HepG2 (cell line): Measurements from ENCODE around the gene DHRS13. TPM values are rescaled to one million over a fixed set of nuclear protein-coding genes. Genes with fewer than 3 reads are reported as not detected.

Experiments
- CREBL2 ChIP-seq: sonication (generic); formaldehyde crosslinking; IDR thresholded peaks from 2 replicates; pipeline ENCODE4 v1.8.1; 2023; ENCODE audit warnings: missing genetic modification reagents, mild to moderate bottlenecking, borderline replicate concordance
- HOXA3 ChIP-seq: sonication (generic); formaldehyde crosslinking; IDR thresholded peaks from 2 replicates; pipeline ENCODE4 v1.5.0; 2020; ENCODE audit warnings: missing genetic modification reagents
- HOXA5 ChIP-seq: sonication (generic); formaldehyde crosslinking; IDR thresholded peaks from 2 replicates; pipeline ENCODE4 v1.4.0; 2020; ENCODE audit warnings: missing genetic modification reagents
- KDM2A ChIP-seq: sonication (generic); formaldehyde crosslinking; IDR thresholded peaks from 2 replicates; pipeline ENCODE4 v1.4.0; 2020; ENCODE audit warnings: low read depth, missing genetic modification reagents, borderline replicate concordance
- KDM5A ChIP-seq: fragments of 200-600 bp; sonication (generic); IDR thresholded peaks from 2 replicates; pipeline ENCODE4 v1.7.0; 2018; ENCODE audit warnings: antibody characterized with exemption, mild to moderate bottlenecking, low read length, borderline replicate concordance
- KLF6 ChIP-seq: IDR thresholded peaks from 2 replicates; pipeline ENCODE4 v1.8.0; 2016; ENCODE audit warnings: missing biosample characterization, missing genetic modification reagents
- MXD1 ChIP-seq: sonication (generic); formaldehyde crosslinking; IDR thresholded peaks from 2 replicates; pipeline ENCODE4 v1.4.0; 2020; ENCODE audit warnings: mild to moderate bottlenecking, missing genetic modification reagents
- PCBP1 ChIP-seq: fragments of 200-400 bp; formaldehyde crosslinking; IDR thresholded peaks from 2 replicates; pipeline ENCODE4 v1.6.1; 2017; ENCODE audit warnings: mild to moderate bottlenecking, low read depth, low read length, borderline replicate concordance
- POLR2G ChIP-seq: fragments of 200-400 bp; formaldehyde crosslinking; IDR thresholded peaks from 2 replicates; pipeline ENCODE4 v1.6.1; 2018; ENCODE audit warnings: mild to moderate bottlenecking, low read depth, low read length, moderate library complexity
- SP2 ChIP-seq: sonication (generic); formaldehyde crosslinking; IDR thresholded peaks from 2 replicates; pipeline ENCODE4 v1.5.1; 2020; ENCODE audit warnings: mild to moderate bottlenecking, missing genetic modification reagents
- UBTF ChIP-seq: sonication (generic); formaldehyde crosslinking; IDR thresholded peaks from 2 replicates; pipeline ENCODE4 v1.4.0; 2020; ENCODE audit warnings: mild to moderate bottlenecking, missing genetic modification reagents
- WIZ ChIP-seq: sonication (generic); formaldehyde crosslinking; IDR thresholded peaks from 2 replicates; pipeline ENCODE4 v1.5.1; 2020; ENCODE audit warnings: mild to moderate bottlenecking, missing genetic modification reagents
- YEATS2 ChIP-seq: sonication (generic); formaldehyde crosslinking; IDR thresholded peaks from 2 replicates; pipeline ENCODE4 v1.4.0; 2020; ENCODE audit warnings: missing genetic modification reagents, borderline replicate concordance
- ZMAT5 ChIP-seq: sonication (generic); formaldehyde crosslinking; IDR thresholded peaks from 2 replicates; pipeline ENCODE4 v1.5.0; 2020; ENCODE audit warnings: mild to moderate bottlenecking, low read depth, missing genetic modification reagents, borderline replicate concordance
- ZNF260 ChIP-seq: sonication (generic); formaldehyde crosslinking; IDR thresholded peaks from 2 replicates; pipeline ENCODE4 v1.4.0; 2020; ENCODE audit warnings: missing genetic modification reagents, low read depth, mild to moderate bottlenecking, borderline replicate concordance
- ZNF275 ChIP-seq: sonication (generic); formaldehyde crosslinking; IDR thresholded peaks from 2 replicates; pipeline ENCODE4 v1.8.0; 2022; ENCODE audit warnings: missing genetic modification reagents, mild to moderate bottlenecking, inconsistent platforms, borderline replicate concordance
- ZNF3 ChIP-seq: IDR thresholded peaks from 2 replicates; pipeline ENCODE4 v1.7.0; 2017; ENCODE audit warnings: inconsistent platforms
- ZNF317 ChIP-seq: sonication (generic); formaldehyde crosslinking; IDR thresholded peaks from 2 replicates; pipeline ENCODE4 v1.5.0; 2020; ENCODE audit warnings: mild to moderate bottlenecking, missing genetic modification reagents
- ZNF414 ChIP-seq: sonication (generic); formaldehyde crosslinking; IDR thresholded peaks from 2 replicates; pipeline ENCODE4 v1.5.0; 2020; ENCODE audit warnings: missing genetic modification reagents
- ZNF766 ChIP-seq: sonication (generic); formaldehyde crosslinking; IDR thresholded peaks from 2 replicates; pipeline ENCODE4 v1.5.0; 2020; ENCODE audit warnings: missing genetic modification reagents, borderline replicate concordance
- ZNF792 ChIP-seq: IDR thresholded peaks from 2 replicates; pipeline ENCODE4 v1.6.1; 2016
- ZNF83 ChIP-seq: sonication (generic); formaldehyde crosslinking; IDR thresholded peaks from 2 replicates; pipeline ENCODE4 v1.4.0; 2020; ENCODE audit warnings: missing genetic modification reagents, mild to moderate bottlenecking, borderline replicate concordance
- ZSCAN20 ChIP-seq: sonication (generic); formaldehyde crosslinking; IDR thresholded peaks from 2 replicates; pipeline ENCODE4 v1.4.0; 2020; ENCODE audit warnings: missing genetic modification reagents, mild to moderate bottlenecking, borderline replicate concordance
- ZSCAN9 ChIP-seq: IDR thresholded peaks from 2 replicates; pipeline ENCODE4 v1.6.1; 2016; ENCODE audit warnings: borderline replicate concordance
- polyA plus RNA-seq, 8 experiments: library from polyadenylated mRNA; depleted of rRNA in 3 of 8; stranded (reverse) in 7 of 8; unstranded in 1 of 8; fragments of >200 nt; fragmentation: Illumina TruSeq in 4 of 8; extraction: Trizol in 4 of 8; gene quantifications; 2 replicates each; pipeline versions ENCODE4 v1.2.1 to v1.2.3, GENCODE V29; 2011 to 2016; ENCODE audit warnings: low read depth in 4 of 8, missing spikeins in 1 of 8, mixed read lengths in 1 of 8; ENCODE audit not compliant: insufficient read depth in 1 of 8
- total RNA-seq, 5 experiments: library from RNA; depleted of rRNA; stranded (reverse); fragments of >200 nt; fragmentation: Illumina TruSeq; extraction: Trizol; gene quantifications; 2 replicates each; pipeline ENCODE4 v1.2.3, GENCODE V29; 2016; ENCODE audit warnings: low read depth in 1 of 5

DHRS13 gene
- total and polyA plus RNA-seq, 2 of the 13 experiments (the other 11 are each of a cell fraction or from before 2014, with no cell fraction given) = 11.8 to 12.6 TPM

GRCh38 chr17:28949185-28950016 is 46.5 kb upstream of the DHRS13 start (continued):
- TF ChIP-seq ZNF414 (no peak), POLR2G (peak; percentile 66; the same call in 1 of the 2 replicates), ZNF275 (CRISPR knock-in tag) (peak; percentile 26; the same call in 1 of the 2 replicates), CREBL2 (CRISPR knock-in tag) (no peak), KDM5A (0 out of 2 replicates have a peak, but pooled peaks have one; percentile 66), ZNF766 (CRISPR knock-in tag) (no peak), ZNF3 (CRISPR knock-in tag) (no peak), ZSCAN20 (0 out of 2 replicates have a peak, but pooled peaks have one; percentile 36), UBTF (peak; percentile 76), PCBP1 (0 out of 2 replicates have a peak, but pooled peaks have one; percentile 3), MXD1 (CRISPR knock-in tag) (peak; percentile 53; the same call in 1 of the 2 replicates), KDM2A (peak; percentile 22; the same call in 1 of the 2 replicates), YEATS2 (CRISPR knock-in tag) (peak; percentile 40; the same call in 1 of the 2 replicates), ZSCAN9 (CRISPR knock-in tag) (0 out of 2 replicates have a peak, but pooled peaks have one; percentile 22), KLF6 (CRISPR knock-in tag) (no peak), HOXA5 (CRISPR knock-in tag) (peak; percentile 59; the same call in 1 of the 2 replicates), HOXA3 (CRISPR knock-in tag) (peak; percentile 45; the same call in 1 of the 2 replicates), SP2 (0 out of 2 replicates have a peak, but pooled peaks have one; percentile 23), ZNF792 (CRISPR knock-in tag) (no peak), WIZ (CRISPR knock-in tag) (no peak), ZNF317 (CRISPR knock-in tag) (no peak), ZNF260 (CRISPR knock-in tag) (no peak), ZMAT5 (CRISPR knock-in tag) (no peak), ZNF83 (no peak)
